Measurements from ENCODE around the gene UHRF1. TPM values are rescaled to one million over a fixed set of nuclear protein-coding genes. Genes with fewer than 3 reads are reported as not detected.

The UHRF1 gene
- polyA plus RNA-seq, 1 donor (not counting 4 experiments of a cell fraction or from before 2014, with no cell fraction given), result 9.7 TPM

DNA sequence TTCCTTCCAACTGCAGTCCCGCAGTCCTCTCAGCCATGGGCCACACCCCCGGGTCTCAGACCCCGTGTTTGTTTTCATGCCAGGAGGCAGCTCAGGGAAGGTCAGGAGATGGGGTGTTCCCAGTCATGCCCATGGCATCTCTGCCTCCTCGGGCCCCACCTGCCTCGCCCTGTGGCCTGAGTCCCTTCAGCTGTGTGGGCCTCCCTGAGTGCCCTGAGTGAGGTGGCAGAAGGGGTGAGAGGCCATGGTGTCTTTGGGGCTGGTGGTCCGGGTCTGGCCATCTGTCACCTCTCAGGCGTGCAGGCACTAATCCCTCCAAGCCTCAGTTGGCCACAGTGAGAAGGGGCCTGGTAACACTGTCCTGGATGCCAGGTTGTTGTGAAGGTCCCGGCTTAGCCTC lies 48.7 kb downstream of the UHRF1 start:
- dilution Hi-C loops (cut with MboI; ENCODE audit: extremely low pct_ligation_motif_present, low sequenced_read_pairs), result no loop called here
- no peak overlapping the region for H3K27ac ChIP-seq (ENCODE audit: control insufficient read depth, insufficient read depth, low read length)
- H3K79me2 ChIP-seq (ENCODE audit: control insufficient read depth, insufficient read depth, low read length), result no peaks in the 10 kb centered on the region
- peaks cover 9 to 23% of the 10 kb centered on the region in 2 experiments for H3K36me3 ChIP-seq (ENCODE audit: control insufficient read depth in 2 of 2, extremely low read depth in 1 of 2, insufficient read depth in 2 of 2, low read length in 2 of 2)
- no peak for DNase-seq (ENCODE audit: low read depth, low spot score)
- H3K9me3 ChIP-seq (ENCODE audit: control insufficient read depth, low read depth, low read length), result no peaks in the 10 kb centered on the region
- no peaks in the 10 kb centered on the region for H3K4me1 ChIP-seq (ENCODE audit: control insufficient read depth, extremely low read depth, insufficient read depth, low read length)
- no peak for FAIRE-seq
- H3K9ac ChIP-seq (ENCODE audit: control insufficient read depth, extremely low read depth, insufficient read depth, low read length), result no peak overlapping the region
- H3K9me1 ChIP-seq (ENCODE audit: control insufficient read depth, extremely low read depth, insufficient read depth, low read length), result no peaks in the 10 kb centered on the region
- H3K4me3 ChIP-seq (ENCODE audit: control insufficient read depth in 2 of 3, extremely low read depth in 1 of 3, insufficient read depth in 2 of 3, low read depth in 1 of 3, low read length in 3 of 3), result no peak overlapping the region
- no peak overlapping the region for H3K4me2 ChIP-seq (ENCODE audit: control insufficient read depth, extremely low read depth, insufficient read depth, low read depth, low read length)
- TF ChIP-seq, protein P1, sequence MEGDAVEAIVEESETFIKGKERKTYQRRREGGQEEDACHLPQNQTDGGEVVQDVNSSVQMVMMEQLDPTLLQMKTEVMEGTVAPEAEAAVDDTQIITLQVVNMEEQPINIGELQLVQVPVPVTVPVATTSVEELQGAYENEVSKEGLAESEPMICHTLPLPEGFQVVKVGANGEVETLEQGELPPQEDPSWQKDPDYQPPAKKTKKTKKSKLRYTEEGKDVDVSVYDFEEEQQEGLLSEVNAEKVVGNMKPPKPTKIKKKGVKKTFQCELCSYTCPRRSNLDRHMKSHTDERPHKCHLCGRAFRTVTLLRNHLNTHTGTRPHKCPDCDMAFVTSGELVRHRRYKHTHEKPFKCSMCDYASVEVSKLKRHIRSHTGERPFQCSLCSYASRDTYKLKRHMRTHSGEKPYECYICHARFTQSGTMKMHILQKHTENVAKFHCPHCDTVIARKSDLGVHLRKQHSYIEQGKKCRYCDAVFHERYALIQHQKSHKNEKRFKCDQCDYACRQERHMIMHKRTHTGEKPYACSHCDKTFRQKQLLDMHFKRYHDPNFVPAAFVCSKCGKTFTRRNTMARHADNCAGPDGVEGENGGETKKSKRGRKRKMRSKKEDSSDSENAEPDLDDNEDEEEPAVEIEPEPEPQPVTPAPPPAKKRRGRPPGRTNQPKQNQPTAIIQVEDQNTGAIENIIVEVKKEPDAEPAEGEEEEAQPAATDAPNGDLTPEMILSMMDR (optimal IDR thresholded peaks at IDR 0.05 in 1 of 3, IDR thresholded peaks at IDR 0.05 in 1 of 3, conservative IDR thresholded peaks at IDR 0.05 in 1 of 3; ENCODE audit: extremely low read depth in 1 of 3, insufficient read depth in 2 of 3, low read length in 3 of 3), result no peak
- no peak for TF ChIP-seq EZH2 (IDR thresholded peaks at IDR 0.05; ENCODE audit: low read length)
- no peaks in the 10 kb centered on the region for H3K27me3 ChIP-seq (ENCODE audit: control insufficient read depth, extremely low read depth, insufficient read depth, low read length)
- no peak overlapping the region for H2AFZ ChIP-seq (ENCODE audit: control insufficient read depth, low read length)
- H4K20me1 ChIP-seq (ENCODE audit: control insufficient read depth, extremely low read depth, insufficient read depth, low read length), result no peaks in the 10 kb centered on the region

DNA sequence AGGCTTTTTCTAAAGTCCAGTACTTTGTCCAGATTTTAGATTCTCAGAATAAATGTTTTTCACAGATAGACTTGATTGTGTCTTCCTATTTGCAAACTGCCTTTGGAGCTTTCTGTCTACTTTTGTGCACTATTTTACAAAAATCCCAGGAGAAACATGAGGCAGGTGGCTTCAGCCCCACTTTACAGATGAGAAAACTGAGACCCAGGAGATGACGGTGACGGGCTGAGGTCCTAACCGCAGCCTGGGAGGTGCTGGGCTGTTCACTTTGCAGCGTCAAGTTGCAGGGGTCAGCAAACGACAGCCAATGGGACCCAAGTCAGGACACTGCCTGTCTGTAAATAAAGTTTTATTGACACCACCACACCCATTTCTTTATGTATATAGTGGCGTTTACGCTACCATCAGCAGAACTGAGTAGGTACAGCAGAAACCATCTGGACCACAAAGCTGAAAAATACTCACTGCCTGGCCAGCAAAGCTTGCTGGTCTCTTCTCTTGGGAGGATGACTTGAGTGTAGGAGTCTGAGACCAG lies 52.9 kb downstream of the UHRF1 start:
- H3K9ac ChIP-seq (ENCODE audit: control insufficient read depth, extremely low read depth, insufficient read depth, low read length), result no peak overlapping the region
- peaks cover 0 to 10% of the 10 kb centered on the region in 2 experiments for H3K36me3 ChIP-seq (ENCODE audit: control insufficient read depth in 2 of 2, extremely low read depth in 1 of 2, insufficient read depth in 2 of 2, low read length in 2 of 2)
- no peak overlapping the region for H3K4me2 ChIP-seq (ENCODE audit: control insufficient read depth, extremely low read depth, insufficient read depth, low read depth, low read length)
- DNase-seq (ENCODE audit: low read depth, low spot score), result no peak
- no peak overlapping the region for H2AFZ ChIP-seq (ENCODE audit: control insufficient read depth, low read length)
- no peaks in the 10 kb centered on the region for H3K9me1 ChIP-seq (ENCODE audit: control insufficient read depth, extremely low read depth, insufficient read depth, low read length)
- H3K4me1 ChIP-seq (ENCODE audit: control insufficient read depth, extremely low read depth, insufficient read depth, low read length), result no peaks in the 10 kb centered on the region
- H3K27me3 ChIP-seq (ENCODE audit: control insufficient read depth, extremely low read depth, insufficient read depth, low read length), result no peaks in the 10 kb centered on the region
- no peak overlapping the region for H3K4me3 ChIP-seq (ENCODE audit: control insufficient read depth in 2 of 3, extremely low read depth in 1 of 3, insufficient read depth in 2 of 3, low read depth in 1 of 3, low read length in 3 of 3)
- FAIRE-seq, result no peak
- no peak overlapping the region for H3K27ac ChIP-seq (ENCODE audit: control insufficient read depth, insufficient read depth, low read length)
- H3K79me2 ChIP-seq (ENCODE audit: control insufficient read depth, insufficient read depth, low read length), result no peaks in the 10 kb centered on the region
- H3K9me3 ChIP-seq (ENCODE audit: control insufficient read depth, low read depth, low read length), result no peaks in the 10 kb centered on the region
- dilution Hi-C loops (cut with MboI; ENCODE audit: extremely low pct_ligation_motif_present, low sequenced_read_pairs), result no loop called here
- TF ChIP-seq EZH2 (IDR thresholded peaks at IDR 0.05; ENCODE audit: low read length), result no peak
- TF ChIP-seq, protein P1 (optimal IDR thresholded peaks at IDR 0.05 in 1 of 3, IDR thresholded peaks at IDR 0.05 in 1 of 3, conservative IDR thresholded peaks at IDR 0.05 in 1 of 3; ENCODE audit: extremely low read depth in 1 of 3, insufficient read depth in 2 of 3, low read length in 3 of 3), result no peak
- no peaks in the 10 kb centered on the region for H4K20me1 ChIP-seq (ENCODE audit: control insufficient read depth, extremely low read depth, insufficient read depth, low read length)

All from keratinocyte (primary cell).